Loucy (cell line): ENCODE data around the gene ELN.

ENCODE experiments used
- H2AFZ ChIP-seq: fragments of 200-600 bp; sonication (generic); 2 replicates; pipeline ENCODE4 v1.6.0; 2016; ENCODE audit warnings: antibody characterized with exemption, mild to moderate bottlenecking, low read length, moderate library complexity
- H3F3A ChIP-seq: fragments of 200-600 bp; 2 replicates; pipeline ENCODE4 v1.6.0; 2016; ENCODE audit warnings: antibody characterized with exemption, low read depth, mild to moderate bottlenecking
- H3K27me3 ChIP-seq: fragments of 200-600 bp; sonication (generic); 2 replicates; pipeline ENCODE4 v1.6.1; 2014; ENCODE audit warnings: low read length, mild to moderate bottlenecking; ENCODE audit not compliant: insufficient read depth, poor library complexity, severe bottlenecking
- H3K36me3 ChIP-seq: fragments of 200-600 bp; sonication (generic); 2 replicates; pipeline ENCODE4 v1.6.1; 2016; ENCODE audit warnings: low read length; ENCODE audit not compliant: insufficient read depth
- H3K4me1 ChIP-seq: fragments of 200-600 bp; sonication (generic); 2 replicates; pipeline ENCODE4 v1.5.1; 2014; ENCODE audit warnings: low read length, mild to moderate bottlenecking; ENCODE audit not compliant: insufficient read depth, poor library complexity, severe bottlenecking
- H3K4me2 ChIP-seq: fragments of 200-600 bp; sonication (generic); 2 replicates; pipeline ENCODE4 v1.6.0; 2014; ENCODE audit warnings: antibody characterized with exemption, low read length, low read depth, mild to moderate bottlenecking; ENCODE audit not compliant: poor library complexity, severe bottlenecking
- H3K4me3 ChIP-seq: fragments of 200-600 bp; sonication (generic); 2 replicates; pipeline ENCODE4 v1.5.1; 2014; ENCODE audit warnings: low read length, mild to moderate bottlenecking, mixed read lengths; ENCODE audit not compliant: poor library complexity, severe bottlenecking
- H3K79me2 ChIP-seq: fragments of 200-600 bp; sonication (generic); 2 replicates; pipeline ENCODE4 v1.6.1; 2014; ENCODE audit warnings: low read length; ENCODE audit not compliant: insufficient read depth
- H3K9ac ChIP-seq: fragments of 200-600 bp; sonication (generic); 2 replicates; pipeline ENCODE4 v1.6.0; 2014; ENCODE audit warnings: mild to moderate bottlenecking, low read depth, low read length, moderate library complexity; ENCODE audit not compliant: poor library complexity, severe bottlenecking
- H3K9me2 ChIP-seq: fragments of 200-600 bp; sonication (generic); replicated peaks from 2 replicates; pipeline ENCODE4 v1.6.1; 2016; ENCODE audit warnings: low read depth, low read length, mixed read lengths
- H3K9me3 ChIP-seq: fragments of 200-600 bp; sonication (generic); 2 replicates; pipeline ENCODE4 v1.6.1; 2014; ENCODE audit warnings: mild to moderate bottlenecking, antibody characterized with exemption, low read length, low read depth; ENCODE audit not compliant: insufficient read depth
- H4K20me1 ChIP-seq: fragments of 200-600 bp; sonication (generic); 2 replicates; pipeline ENCODE4 v1.6.0; 2014; ENCODE audit warnings: antibody characterized with exemption, low read length, mild to moderate bottlenecking; ENCODE audit not compliant: insufficient read depth, poor library complexity, severe bottlenecking
- EZH2phosphoT487 ChIP-seq: fragments of 200-600 bp; IDR thresholded peaks from 2 replicates; pipeline ENCODE4 v1.6.1; 2018; ENCODE audit warnings: antibody characterized with exemption, mild to moderate bottlenecking, moderate library complexity, borderline replicate concordance
- TF ChIP-seq, protein P1 (sequence below): fragments of 200-600 bp; sonication (generic); conservative IDR thresholded peaks from 2 replicates; pipeline ENCODE4 v1.5.1; 2014; ENCODE audit warnings: mild to moderate bottlenecking, antibody characterized with exemption, low read length

Gene ELN

DNA sequence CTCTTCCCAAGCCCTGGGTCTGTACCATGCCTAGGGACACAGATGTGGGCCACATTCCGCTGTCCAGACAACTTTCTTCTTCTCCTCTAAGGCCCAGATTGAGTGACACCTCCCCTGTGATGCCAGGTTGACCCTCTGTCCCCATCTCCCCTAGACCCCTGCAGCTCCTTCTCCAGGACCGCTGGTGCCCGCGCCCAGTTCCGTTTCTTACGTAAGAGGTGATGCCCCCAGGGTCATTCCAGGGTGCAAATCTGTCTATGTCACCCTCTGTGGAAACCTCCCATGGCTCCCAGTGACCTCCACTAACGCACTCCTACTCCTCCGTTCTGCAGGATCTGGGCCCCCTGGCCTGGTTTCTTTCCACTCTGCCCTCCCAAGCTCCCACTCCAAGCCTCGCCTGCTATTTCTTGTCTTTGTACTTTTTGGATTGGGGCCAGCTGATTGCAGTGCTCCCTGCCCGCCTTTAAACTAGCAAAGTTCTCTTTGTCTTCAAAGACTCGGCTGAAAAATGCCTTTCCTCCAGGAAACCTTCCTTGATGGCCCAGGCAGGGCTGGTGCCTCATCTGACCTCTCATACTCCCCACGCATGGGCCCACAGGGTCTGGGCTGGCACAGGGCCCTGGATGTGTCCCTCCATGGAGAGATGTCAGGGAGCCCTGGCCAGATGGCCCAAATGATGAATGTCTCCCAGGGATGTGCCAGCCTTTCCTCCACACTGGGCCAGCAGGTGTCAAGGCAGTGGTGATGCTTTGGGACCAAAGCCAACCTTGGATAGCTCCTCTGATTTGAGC is 21.3 kb upstream of the ELN start:
- no peak for TF ChIP-seq EZH2phosphoT487
- TF ChIP-seq, protein P1, sequence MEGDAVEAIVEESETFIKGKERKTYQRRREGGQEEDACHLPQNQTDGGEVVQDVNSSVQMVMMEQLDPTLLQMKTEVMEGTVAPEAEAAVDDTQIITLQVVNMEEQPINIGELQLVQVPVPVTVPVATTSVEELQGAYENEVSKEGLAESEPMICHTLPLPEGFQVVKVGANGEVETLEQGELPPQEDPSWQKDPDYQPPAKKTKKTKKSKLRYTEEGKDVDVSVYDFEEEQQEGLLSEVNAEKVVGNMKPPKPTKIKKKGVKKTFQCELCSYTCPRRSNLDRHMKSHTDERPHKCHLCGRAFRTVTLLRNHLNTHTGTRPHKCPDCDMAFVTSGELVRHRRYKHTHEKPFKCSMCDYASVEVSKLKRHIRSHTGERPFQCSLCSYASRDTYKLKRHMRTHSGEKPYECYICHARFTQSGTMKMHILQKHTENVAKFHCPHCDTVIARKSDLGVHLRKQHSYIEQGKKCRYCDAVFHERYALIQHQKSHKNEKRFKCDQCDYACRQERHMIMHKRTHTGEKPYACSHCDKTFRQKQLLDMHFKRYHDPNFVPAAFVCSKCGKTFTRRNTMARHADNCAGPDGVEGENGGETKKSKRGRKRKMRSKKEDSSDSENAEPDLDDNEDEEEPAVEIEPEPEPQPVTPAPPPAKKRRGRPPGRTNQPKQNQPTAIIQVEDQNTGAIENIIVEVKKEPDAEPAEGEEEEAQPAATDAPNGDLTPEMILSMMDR: no peak
- H4K20me1 ChIP-seq: no peaks in the 10 kb centered on the region
- no peak overlapping the region for H3K9ac ChIP-seq
- no peaks in the 10 kb centered on the region for H3F3A ChIP-seq
- H3K36me3 ChIP-seq: no peaks in the 10 kb centered on the region
- H3K27me3 ChIP-seq: no peaks in the 10 kb centered on the region
- no peaks in the 10 kb centered on the region for H3K9me3 ChIP-seq
- H3K4me1 ChIP-seq: peaks cover 21% of the 10 kb centered on the region
- H3K4me2 ChIP-seq: no peak overlapping the region
- no peaks in the 10 kb centered on the region for H3K79me2 ChIP-seq
- no peak overlapping the region for H3K4me3 ChIP-seq
- no peak overlapping the region for H2AFZ ChIP-seq
- no peaks in the 10 kb centered on the region for H3K9me2 ChIP-seq

DNA sequence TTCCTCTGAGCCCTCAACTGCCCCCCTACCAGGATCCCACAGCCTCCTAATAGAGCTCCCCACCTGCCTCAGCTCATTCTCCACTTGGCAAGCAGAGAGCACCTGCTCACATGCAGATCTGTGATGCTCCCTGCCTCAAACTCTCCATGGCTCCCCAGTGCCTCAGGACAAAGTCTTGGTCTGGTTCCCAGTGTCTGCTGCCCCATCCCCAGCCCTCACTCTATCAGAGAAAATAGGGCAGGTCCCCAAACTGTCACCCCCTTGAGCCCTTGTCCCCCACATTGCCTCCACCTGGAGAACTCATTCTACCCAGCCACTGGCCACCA is 20.8 kb upstream of the ELN start:
- TF ChIP-seq EZH2phosphoT487: no peak
- TF ChIP-seq, protein P1: no peak
- H3F3A ChIP-seq: no peaks in the 10 kb centered on the region
- H3K9me3 ChIP-seq: no peaks in the 10 kb centered on the region
- H4K20me1 ChIP-seq: no peaks in the 10 kb centered on the region
- no peak overlapping the region for H3K4me3 ChIP-seq
- no peaks in the 10 kb centered on the region for H3K27me3 ChIP-seq
- H2AFZ ChIP-seq: no peak overlapping the region
- H3K36me3 ChIP-seq: no peaks in the 10 kb centered on the region
- no peak overlapping the region for H3K4me2 ChIP-seq
- peaks cover 15% of the 10 kb centered on the region for H3K4me1 ChIP-seq
- no peak overlapping the region for H3K9ac ChIP-seq
- no peaks in the 10 kb centered on the region for H3K79me2 ChIP-seq
- H3K9me2 ChIP-seq: no peaks in the 10 kb centered on the region

DNA sequence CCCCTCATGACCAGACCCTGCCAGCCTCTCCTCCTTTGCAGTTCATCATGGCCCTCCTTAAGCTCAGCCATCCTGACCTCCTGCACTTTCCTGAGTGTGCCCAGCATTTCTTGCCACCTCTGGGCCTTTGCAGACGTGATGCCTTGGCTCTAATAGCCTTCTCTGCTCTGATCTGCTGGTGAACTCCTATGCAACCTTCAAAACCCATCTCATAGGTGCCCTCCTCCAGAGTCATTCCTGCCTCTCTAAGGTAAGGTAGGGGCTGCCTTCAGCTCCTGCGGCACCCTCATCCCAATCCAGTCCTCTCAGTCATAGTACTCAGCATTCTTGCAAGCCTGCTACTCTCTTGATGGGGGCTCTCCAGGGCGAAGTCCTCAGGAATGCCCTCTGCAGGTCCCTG is 19.3 kb upstream of the ELN start:
- TF ChIP-seq EZH2phosphoT487: no peak
- TF ChIP-seq, protein P1: no peak
- H3K4me2 ChIP-seq: no peak overlapping the region
- no peak overlapping the region for H3K9ac ChIP-seq
- H3K4me3 ChIP-seq: no peak overlapping the region
- H4K20me1 ChIP-seq: no peaks in the 10 kb centered on the region
- no peaks in the 10 kb centered on the region for H3K9me2 ChIP-seq
- no peaks in the 10 kb centered on the region for H3K79me2 ChIP-seq
- H3K9me3 ChIP-seq: no peaks in the 10 kb centered on the region
- no peaks in the 10 kb centered on the region for H3K36me3 ChIP-seq
- H3K4me1 ChIP-seq: peaks cover 2% of the 10 kb centered on the region
- H2AFZ ChIP-seq: no peak overlapping the region
- H3F3A ChIP-seq: no peaks in the 10 kb centered on the region
- H3K27me3 ChIP-seq: no peaks in the 10 kb centered on the region
